ENCODE measurements around the gene TOM1L2.

Gene TOM1L2

DNA sequence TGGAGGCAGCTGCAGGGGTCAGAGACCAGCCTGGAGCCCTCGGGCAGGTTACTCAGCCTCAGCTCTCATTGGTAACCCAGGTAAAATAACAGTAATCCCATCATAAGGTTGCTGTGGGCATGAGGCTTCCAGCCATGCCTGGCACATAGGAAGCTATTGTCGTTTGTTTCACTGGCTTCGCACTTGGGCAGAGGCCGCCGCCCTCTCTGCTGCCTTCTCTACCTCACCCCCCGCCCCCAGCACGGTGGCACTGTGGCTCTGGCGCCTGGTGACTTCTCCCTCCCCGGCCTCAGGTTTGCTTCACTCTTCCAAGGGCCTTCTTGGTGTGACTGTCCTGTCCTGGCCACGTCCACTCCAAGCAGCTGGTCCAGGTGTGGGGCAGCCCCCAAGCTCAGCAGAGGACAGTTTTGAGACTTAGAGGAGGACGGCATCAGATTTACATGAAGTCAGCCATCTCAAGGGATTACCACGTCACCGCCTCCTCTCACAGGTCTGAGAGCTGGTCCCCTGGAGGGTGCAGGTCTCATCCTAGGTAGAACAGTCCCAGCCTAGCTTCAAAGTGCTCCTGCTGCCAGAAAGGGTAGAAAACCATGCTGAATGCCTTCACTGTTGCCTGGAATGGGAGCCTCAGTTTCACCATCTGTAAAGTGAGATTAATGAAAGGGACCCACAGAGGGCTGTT is 170.3 kb downstream of the TOM1L2 start:
- no peak overlapping the region for H3K4me2 ChIP-seq (ENCODE audit: insufficient read depth, low read length)
- no peaks in the 10 kb centered on the region for H3K9me3 ChIP-seq (ENCODE audit: insufficient read depth, low read length, severe bottlenecking)
- H3K79me2 ChIP-seq (ENCODE audit: insufficient read depth, low read length), result 0 out of 2 replicates have a peak, but pooled peaks cover 4% of the 10 kb centered on the region
- ATAC-seq (ENCODE audit: insufficient read depth, low read depth), result no peak
- H3K27ac ChIP-seq (ENCODE audit: low read length), result no peak overlapping the region; the same call in 1 of the 2 replicates
- H3K36me3 ChIP-seq (ENCODE audit: insufficient read depth, low read length), result peaks cover 88% of the 10 kb centered on the region
- no peak overlapping the region for H2AFZ ChIP-seq (ENCODE audit: low read depth, low read length)
- no peaks in the 10 kb centered on the region for H3K4me1 ChIP-seq (ENCODE audit: insufficient read depth, low read length)
- TF ChIP-seq EZH2 (IDR thresholded peaks at IDR 0.05; ENCODE audit: borderline replicate concordance, low read depth, low read length, severe bottlenecking), result no peak
- no peaks in the 10 kb centered on the region for H3K27me3 ChIP-seq (ENCODE audit: insufficient read depth, low read length, poor library complexity)
- DNase-seq, result no peak
- peaks cover 57% of the 10 kb centered on the region for H4K20me1 ChIP-seq (ENCODE audit: insufficient read depth, low read length)
- H3K9ac ChIP-seq (ENCODE audit: low read depth, low read length), result no peak overlapping the region
- H3K4me3 ChIP-seq (ENCODE audit: low read depth in 1 of 2, low read length in 2 of 2), result no peak overlapping the region

DNA sequence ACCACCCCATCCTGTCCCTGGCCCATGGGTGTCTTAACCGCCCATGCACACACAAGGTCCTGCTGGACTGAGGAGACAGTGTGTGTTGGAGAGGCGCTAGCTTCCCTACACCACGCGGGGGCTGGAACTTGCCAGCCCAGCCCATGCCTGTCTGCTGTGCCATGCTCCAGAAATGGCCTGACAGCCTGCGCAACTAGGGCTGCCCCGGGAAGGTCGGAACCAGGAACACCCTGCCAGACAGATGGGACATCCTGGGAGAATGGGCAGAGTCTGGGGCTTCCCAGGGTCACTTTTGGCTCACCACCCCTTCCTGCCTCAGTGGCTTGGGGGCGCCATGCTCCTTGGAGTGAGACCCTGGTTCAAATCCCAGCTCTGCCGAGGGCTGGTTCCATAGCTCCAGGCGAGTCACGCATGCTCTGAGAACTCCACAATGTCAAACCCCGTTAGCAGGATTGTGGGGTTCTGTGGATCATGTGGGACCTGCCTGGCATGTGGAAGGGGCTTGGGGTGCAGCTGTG is 171.6 kb downstream of the TOM1L2 start:
- H3K79me2 ChIP-seq (ENCODE audit: insufficient read depth, low read length), result 0 out of 2 replicates have a peak, but pooled peaks cover 4% of the 10 kb centered on the region
- no peak overlapping the region for H2AFZ ChIP-seq (ENCODE audit: low read depth, low read length)
- H3K9ac ChIP-seq (ENCODE audit: low read depth, low read length), result no peak overlapping the region

DNA sequence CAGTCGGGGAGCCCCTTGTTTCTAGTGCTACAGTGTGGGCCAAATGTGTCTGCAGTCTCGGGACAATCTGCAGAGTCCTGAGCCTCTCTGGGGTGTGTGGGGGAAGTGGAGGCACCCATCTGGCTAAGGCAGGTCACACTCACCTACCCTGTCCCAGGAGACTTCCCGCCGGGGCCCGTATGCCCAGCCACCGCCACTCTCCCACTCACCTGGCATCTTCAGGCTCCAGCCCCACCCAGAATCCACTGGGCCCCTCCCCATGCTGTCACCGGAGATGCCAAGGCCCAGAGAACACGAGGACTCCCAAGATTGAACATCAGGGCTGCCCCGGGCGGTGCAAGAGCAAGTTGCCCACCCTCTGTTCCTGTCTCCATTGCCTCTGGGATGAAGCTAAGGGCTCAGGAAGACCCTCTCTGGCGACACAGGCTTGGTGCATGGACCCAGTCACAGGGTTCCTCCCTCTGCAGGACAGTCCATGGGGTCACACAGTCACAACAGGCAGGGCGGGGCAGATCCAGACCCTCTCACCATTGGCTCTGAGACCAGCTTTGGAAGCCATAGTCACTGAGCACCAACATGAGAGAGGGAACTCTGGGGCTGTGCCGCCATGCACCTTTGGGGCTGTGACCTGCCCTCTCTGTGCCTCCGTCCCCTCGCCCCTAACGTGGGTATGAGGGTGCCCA is 173.5 kb downstream of the TOM1L2 start:
- Histone ChIP-seq H3K27me3 (ENCODE audit: insufficient read depth, low read length, poor library complexity) (no peaks in the 10 kb centered on the region), H4K20me1 (ENCODE audit: insufficient read depth, low read length) (peaks cover 70% of the 10 kb centered on the region), H3K79me2 (ENCODE audit: insufficient read depth, low read length) (0 out of 2 replicates have a peak, but pooled peaks cover 10% of the 10 kb centered on the region), H3K9me3 (ENCODE audit: insufficient read depth, low read length, severe bottlenecking) (no peaks in the 10 kb centered on the region), H3K27ac (ENCODE audit: low read length) (no peak overlapping the region), H3K4me1 (ENCODE audit: insufficient read depth, low read length) (no peaks in the 10 kb centered on the region), H2AFZ (ENCODE audit: low read depth, low read length) (no peak overlapping the region), H3K4me2 (ENCODE audit: insufficient read depth, low read length) (no peak overlapping the region), H3K9ac (ENCODE audit: low read depth, low read length) (no peak overlapping the region), H3K36me3 (ENCODE audit: insufficient read depth, low read length) (peaks cover 93% of the 10 kb centered on the region), H3K4me3 (ENCODE audit: low read depth in 1 of 2, low read length in 2 of 2) (no peak overlapping the region)
- ATAC-seq (ENCODE audit: insufficient read depth, low read depth), result no peak
- TF ChIP-seq, protein P1, sequence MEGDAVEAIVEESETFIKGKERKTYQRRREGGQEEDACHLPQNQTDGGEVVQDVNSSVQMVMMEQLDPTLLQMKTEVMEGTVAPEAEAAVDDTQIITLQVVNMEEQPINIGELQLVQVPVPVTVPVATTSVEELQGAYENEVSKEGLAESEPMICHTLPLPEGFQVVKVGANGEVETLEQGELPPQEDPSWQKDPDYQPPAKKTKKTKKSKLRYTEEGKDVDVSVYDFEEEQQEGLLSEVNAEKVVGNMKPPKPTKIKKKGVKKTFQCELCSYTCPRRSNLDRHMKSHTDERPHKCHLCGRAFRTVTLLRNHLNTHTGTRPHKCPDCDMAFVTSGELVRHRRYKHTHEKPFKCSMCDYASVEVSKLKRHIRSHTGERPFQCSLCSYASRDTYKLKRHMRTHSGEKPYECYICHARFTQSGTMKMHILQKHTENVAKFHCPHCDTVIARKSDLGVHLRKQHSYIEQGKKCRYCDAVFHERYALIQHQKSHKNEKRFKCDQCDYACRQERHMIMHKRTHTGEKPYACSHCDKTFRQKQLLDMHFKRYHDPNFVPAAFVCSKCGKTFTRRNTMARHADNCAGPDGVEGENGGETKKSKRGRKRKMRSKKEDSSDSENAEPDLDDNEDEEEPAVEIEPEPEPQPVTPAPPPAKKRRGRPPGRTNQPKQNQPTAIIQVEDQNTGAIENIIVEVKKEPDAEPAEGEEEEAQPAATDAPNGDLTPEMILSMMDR (IDR thresholded peaks at IDR 0.05; ENCODE audit: borderline replicate concordance, extremely low read depth, low read length, poor library complexity, severe bottlenecking), result no peak
- TF ChIP-seq EZH2 (IDR thresholded peaks at IDR 0.05; ENCODE audit: borderline replicate concordance, low read depth, low read length, severe bottlenecking), result no peak
- DNase-seq, result no peak

More for the DNA sequence above, 171.6 kb downstream of the TOM1L2 start:
- ATAC-seq (ENCODE audit: insufficient read depth, low read depth), result no peak
- no peaks in the 10 kb centered on the region for H3K9me3 ChIP-seq (ENCODE audit: insufficient read depth, low read length, severe bottlenecking)
- no peak for TF ChIP-seq EZH2 (IDR thresholded peaks at IDR 0.05; ENCODE audit: borderline replicate concordance, low read depth, low read length, severe bottlenecking)
- TF ChIP-seq, protein P1 (IDR thresholded peaks at IDR 0.05; ENCODE audit: borderline replicate concordance, extremely low read depth, low read length, poor library complexity, severe bottlenecking), result peak; percentile 11
- H4K20me1 ChIP-seq (ENCODE audit: insufficient read depth, low read length), result peaks cover 52% of the 10 kb centered on the region
- no peak for DNase-seq
- H3K4me2 ChIP-seq (ENCODE audit: insufficient read depth, low read length), result no peak overlapping the region
- H3K36me3 ChIP-seq (ENCODE audit: insufficient read depth, low read length), result peaks cover 88% of the 10 kb centered on the region
- H3K4me1 ChIP-seq (ENCODE audit: insufficient read depth, low read length), result no peaks in the 10 kb centered on the region
- no peak overlapping the region for H3K4me3 ChIP-seq (ENCODE audit: low read depth in 1 of 2, low read length in 2 of 2)
- no peaks in the 10 kb centered on the region for H3K27me3 ChIP-seq (ENCODE audit: insufficient read depth, low read length, poor library complexity)
- no peak overlapping the region for H3K27ac ChIP-seq (ENCODE audit: low read length)
